HAP-1 (cell line): ENCODE results near the gene SMAD3.

Experiments used
- DNase-seq, 2 experiments: peaks; one replicate each; pipeline ENCODE4 v3.0.0-alpha.2; 2016 to 2020; ENCODE audit warnings: low spot score in 2 of 2
- H3K27me3 ChIP-seq: fragments of 250-450 bp; sonication (Bioruptor Pico); 2 replicates; pipeline ENCODE4 v1.5.1; 2020; ENCODE audit warnings: low read depth, mild to moderate bottlenecking, moderate library complexity
- H3K36me3 ChIP-seq: fragments of 250-450 bp; sonication (Bioruptor Pico); replicated peaks from 2 replicates; pipeline ENCODE4 v1.5.1; 2020; ENCODE audit warnings: mild to moderate bottlenecking
- H3K4me1 ChIP-seq: fragments of 250-450 bp; sonication (Bioruptor Pico); 2 replicates; pipeline ENCODE4 v1.5.1; 2020; ENCODE audit warnings: mild to moderate bottlenecking
- H3K4me3 ChIP-seq: fragments of 250-450 bp; sonication (Bioruptor Pico); 2 replicates; pipeline ENCODE4 v1.5.1; 2020; ENCODE audit warnings: mild to moderate bottlenecking, moderate library complexity
- H3K9me3 ChIP-seq: fragments of 250-450 bp; sonication (Bioruptor Pico); 2 replicates; pipeline ENCODE4 v1.5.1; 2020; ENCODE audit warnings: mild to moderate bottlenecking, moderate library complexity
- in situ Hi-C: fragments of 300-500 bp; cut with MboI; formaldehyde crosslinking; loops from 3 replicates; pipeline ENCODE4 v1.14.3; 2020; ENCODE audit warnings: low sequenced_read_pairs, inconsistent platforms, mixed read lengths

Gene SMAD3

GRCh38 chr15:67174864-67175573 lies 109.6 kb downstream of the SMAD3 start:
- DNase-seq = no peak
- Histone ChIP-seq H3K9me3 (no peaks in the 10 kb centered on the region), H3K27me3 (no peaks in the 10 kb centered on the region), H3K4me1 (peaks cover 7% of the 10 kb centered on the region), H3K4me3 (no peak overlapping the region), H3K36me3 (peaks cover 33% of the 10 kb centered on the region)
- in situ Hi-C loops = no loop called here

- H3K4me1 ChIP-seq = peaks cover 7% of the 10 kb centered on the region
- in situ Hi-C loops = no loop called here
- H3K4me3 ChIP-seq = no peak overlapping the region
- no peaks in the 10 kb centered on the region for H3K27me3 ChIP-seq
- no peaks in the 10 kb centered on the region for H3K9me3 ChIP-seq
- H3K36me3 ChIP-seq = peaks cover 33% of the 10 kb centered on the region
- DNase-seq = no peak
These were observed 110.3 kb downstream of the SMAD3 start for GRCh38 chr15:67175643-67176071.

- H3K4me1 ChIP-seq = peaks cover 7% of the 10 kb centered on the region
- no peak overlapping the region for H3K4me3 ChIP-seq
- in situ Hi-C loops = no loop called here
- peak in 1 of 2 experiments; percentile 64 for DNase-seq
- no peaks in the 10 kb centered on the region for H3K9me3 ChIP-seq
- H3K27me3 ChIP-seq = no peaks in the 10 kb centered on the region
- peaks cover 33% of the 10 kb centered on the region for H3K36me3 ChIP-seq
These were observed 111.0 kb downstream of the SMAD3 start for GRCh38 chr15:67176195-67176971.

- DNase-seq = no peak
These were observed 112.3 kb downstream of the SMAD3 start for GRCh38 chr15:67177752-67178151.

GRCh38 chr15:67178569-67179210 lies 113.3 kb downstream of the SMAD3 start:
- Histone ChIP-seq H3K36me3 (peaks cover 41% of the 10 kb centered on the region), H3K4me3 (no peak overlapping the region), H3K9me3 (no peaks in the 10 kb centered on the region), H3K27me3 (no peaks in the 10 kb centered on the region), H3K4me1 (peaks cover 7% of the 10 kb centered on the region)
- in situ Hi-C loops = no loop called here
- DNase-seq = no peak

More at GRCh38 chr15:67177752-67178151, 112.3 kb downstream of the SMAD3 start:
- no peaks in the 10 kb centered on the region for H3K27me3 ChIP-seq
- peaks cover 36% of the 10 kb centered on the region for H3K36me3 ChIP-seq
- H3K4me3 ChIP-seq = no peak overlapping the region
- H3K4me1 ChIP-seq = peaks cover 7% of the 10 kb centered on the region
- in situ Hi-C loops = no loop called here
- H3K9me3 ChIP-seq = no peaks in the 10 kb centered on the region

GRCh38 chr15:67179411-67179995 lies 114.1 kb downstream of the SMAD3 start:
- H3K9me3 ChIP-seq = no peaks in the 10 kb centered on the region
- DNase-seq = no peak
- H3K4me3 ChIP-seq = no peak overlapping the region
- H3K4me1 ChIP-seq = peaks cover 7% of the 10 kb centered on the region
- H3K27me3 ChIP-seq = no peaks in the 10 kb centered on the region
- in situ Hi-C loops = no loop called here
- H3K36me3 ChIP-seq = peaks cover 38% of the 10 kb centered on the region

GRCh38 chr15:67180035-67180434 lies 114.6 kb downstream of the SMAD3 start:
- DNase-seq = no peak
- Histone ChIP-seq H3K4me1 (peaks cover 7% of the 10 kb centered on the region), H3K27me3 (no peaks in the 10 kb centered on the region), H3K9me3 (no peaks in the 10 kb centered on the region), H3K4me3 (no peak overlapping the region), H3K36me3 (peaks cover 33% of the 10 kb centered on the region)
- in situ Hi-C loops = no loop called here

- no peak overlapping the region for H3K4me3 ChIP-seq
- in situ Hi-C loops = no loop called here
- H3K4me1 ChIP-seq = peaks cover 7% of the 10 kb centered on the region
- DNase-seq = no peak
- peaks cover 34% of the 10 kb centered on the region for H3K36me3 ChIP-seq
- no peaks in the 10 kb centered on the region for H3K9me3 ChIP-seq
- H3K27me3 ChIP-seq = no peaks in the 10 kb centered on the region
These were observed 115.3 kb downstream of the SMAD3 start for GRCh38 chr15:67180514-67181191.

- Histone ChIP-seq H3K9me3 (no peaks in the 10 kb centered on the region), H3K36me3 (peaks cover 38% of the 10 kb centered on the region), H3K27me3 (no peaks in the 10 kb centered on the region), H3K4me3 (no peak overlapping the region), H3K4me1 (peaks cover 6% of the 10 kb centered on the region)
- DNase-seq = no peak
- in situ Hi-C loops = no loop called here
These were observed 115.8 kb downstream of the SMAD3 start for GRCh38 chr15:67181221-67181639.

- Histone ChIP-seq H3K36me3 (peaks cover 50% of the 10 kb centered on the region), H3K4me1 (no peaks in the 10 kb centered on the region), H3K27me3 (no peaks in the 10 kb centered on the region), H3K9me3 (no peaks in the 10 kb centered on the region), H3K4me3 (no peak overlapping the region)
- DNase-seq = no peak
- in situ Hi-C loops = no loop called here
These were observed 118.2 kb downstream of the SMAD3 start for GRCh38 chr15:67183443-67184169.

GRCh38 chr15:67184208-67184925 lies 119.0 kb downstream of the SMAD3 start:
- Histone ChIP-seq H3K4me3 (no peak overlapping the region), H3K4me1 (no peaks in the 10 kb centered on the region), H3K9me3 (no peaks in the 10 kb centered on the region), H3K36me3 (peaks cover 53% of the 10 kb centered on the region), H3K27me3 (no peaks in the 10 kb centered on the region)
- no peak for DNase-seq
- in situ Hi-C loops = no loop called here

GRCh38 chr15:67185051-67185450 lies 119.6 kb downstream of the SMAD3 start:
- H3K36me3 ChIP-seq = peaks cover 60% of the 10 kb centered on the region
- H3K27me3 ChIP-seq = no peaks in the 10 kb centered on the region
- no peaks in the 10 kb centered on the region for H3K4me1 ChIP-seq
- in situ Hi-C loops = no loop called here
- no peak for DNase-seq
- no peaks in the 10 kb centered on the region for H3K9me3 ChIP-seq
- H3K4me3 ChIP-seq = no peak overlapping the region
